Gastrocnemius medialis (tissue), 4 donors: Measurements from ENCODE around the gene HAX1. TPM values are rescaled to one million over a fixed set of nuclear protein-coding genes. Genes with fewer than 3 reads are reported as not detected.
"Not testable (repeated sequence)": the region's sequence is repeated elsewhere in the genome, so short reads cannot be mapped to it uniquely, and the experiment has no call there.

Experiments
- ATAC-seq, 2 donors: fragments of 150-250 bp; one replicate each; pipeline ENCODE4 v1.9.1; 2016
- DNase-seq, 2 donors: peaks; one replicate each; pipeline ENCODE4 v3.0.0-alpha.2; 2019
- H3K27ac ChIP-seq, 4 donors: fragments of 200-600 bp; sonication (generic); 1 replicate in 1 of 4; 2 replicates in 3 of 4; pipeline ENCODE4 v1.5.1; 2016 to 2018; ENCODE audit warnings: mild to moderate bottlenecking in 2 of 4, moderate library complexity in 1 of 4
- H3K27me3 ChIP-seq, 3 donors: fragments of 200-600 bp; sonication (generic) in 2 of 3; 1 replicate in 1 of 3; 2 replicates in 2 of 3; pipeline versions ENCODE4 v1.5.1 to v1.6.0; 2016 to 2019; ENCODE audit warnings: mild to moderate bottlenecking in 1 of 3, moderate library complexity in 1 of 3
- H3K36me3 ChIP-seq, 2 donors: fragments of 200-600 bp; sonication (generic) in 1 of 2; one replicate each; pipeline ENCODE4 v1.5.1; 2017 to 2018
- H3K4me1 ChIP-seq, 2 donors: fragments of 200-600 bp; sonication (generic) in 1 of 2; one replicate each; pipeline ENCODE4 v1.5.1; 2016 to 2017; ENCODE audit warnings: mild to moderate bottlenecking in 2 of 2
- H3K4me3 ChIP-seq, 4 donors: fragments of 200-600 bp; sonication (generic) in 3 of 4; 1 replicate in 1 of 4; 2 replicates in 3 of 4; pipeline ENCODE4 v1.5.1; 2016 to 2019; ENCODE audit warnings: mild to moderate bottlenecking in 2 of 4
- H3K9me3 ChIP-seq, 3 donors: fragments of 200-600 bp; sonication (generic) in 2 of 3; 1 replicate in 1 of 3; 2 replicates in 2 of 3; pipeline ENCODE4 v1.5.1; 2016 to 2019
- POLR2A ChIP-seq, 2 donors: fragments of 450-650 bp; IDR thresholded peaks; one replicate each; pipeline ENCODE4 v1.6.1; 2017; ENCODE audit warnings: antibody characterized with exemption in 2 of 2, mild to moderate bottlenecking in 2 of 2, moderate library complexity in 2 of 2
- in situ Hi-C, 4 donors: fragments of 200-750 bp; cut with MboI; loops; one replicate each; pipeline versions ENCODE4 v1.15.0 to v1.8.0; 2017; ENCODE audit warnings: low sequenced_read_pairs in 4 of 4
- intact Hi-C: fragments of 100-400 bp; cut with DNase I; formaldehyde crosslinking; loops from one replicate; pipeline ENCODE4 v1.15.1; 2023; ENCODE audit warnings: low total_unique reads
- total RNA-seq, 4 donors: library from RNA; depleted of rRNA; stranded (reverse); fragments of >200 nt; gene quantifications; one replicate each; pipeline versions ENCODE4 v1.1.0 to v1.2.3, GENCODE V29; 2016
- TF ChIP-seq, protein P1 (sequence below), 5 experiments: fragments of 450-650 bp in 3 of 5; fragments of 200-600 bp in 2 of 5; sonication (generic) in 2 of 5; IDR thresholded peaks in 4 of 5; conservative IDR thresholded peaks in 1 of 5; 1 replicate in 4 of 5; 2 replicates in 1 of 5; pipeline ENCODE4 v1.5.1; 2016 to 2019; ENCODE audit warnings: antibody characterized with exemption in 5 of 5, mild to moderate bottlenecking in 3 of 5, moderate library complexity in 3 of 5

The HAX1 gene
- 100 to 1,000 TPM; 145 to 205 (median 177) TPM for total RNA-seq

- no peaks in the 10 kb centered on the region for H3K9me3 ChIP-seq
- intact Hi-C loops (loop anchor here (1.0 to 10.0 kb wide), 5 partner anchors 48 to 475 kb away; partner anchors contain the start of genes RPS27 and UBAP2L), in situ Hi-C loops (loop anchor here in 3 of 4 donors (10.0 to 25.0 kb wide), 5 partner anchors 48 to 1390 kb away; partner anchors contain the start of genes TPM3 (in 2 of the 3), RPS27 (in 1 of the 3) and UBAP2L (in 1 of the 3))
- TF ChIP-seq, protein P1, sequence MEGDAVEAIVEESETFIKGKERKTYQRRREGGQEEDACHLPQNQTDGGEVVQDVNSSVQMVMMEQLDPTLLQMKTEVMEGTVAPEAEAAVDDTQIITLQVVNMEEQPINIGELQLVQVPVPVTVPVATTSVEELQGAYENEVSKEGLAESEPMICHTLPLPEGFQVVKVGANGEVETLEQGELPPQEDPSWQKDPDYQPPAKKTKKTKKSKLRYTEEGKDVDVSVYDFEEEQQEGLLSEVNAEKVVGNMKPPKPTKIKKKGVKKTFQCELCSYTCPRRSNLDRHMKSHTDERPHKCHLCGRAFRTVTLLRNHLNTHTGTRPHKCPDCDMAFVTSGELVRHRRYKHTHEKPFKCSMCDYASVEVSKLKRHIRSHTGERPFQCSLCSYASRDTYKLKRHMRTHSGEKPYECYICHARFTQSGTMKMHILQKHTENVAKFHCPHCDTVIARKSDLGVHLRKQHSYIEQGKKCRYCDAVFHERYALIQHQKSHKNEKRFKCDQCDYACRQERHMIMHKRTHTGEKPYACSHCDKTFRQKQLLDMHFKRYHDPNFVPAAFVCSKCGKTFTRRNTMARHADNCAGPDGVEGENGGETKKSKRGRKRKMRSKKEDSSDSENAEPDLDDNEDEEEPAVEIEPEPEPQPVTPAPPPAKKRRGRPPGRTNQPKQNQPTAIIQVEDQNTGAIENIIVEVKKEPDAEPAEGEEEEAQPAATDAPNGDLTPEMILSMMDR (IDR thresholded peaks at IDR 0.05 in 4 of 5, conservative IDR thresholded peaks at IDR 0.05 in 1 of 5): peak; percentile 82 to 94 (median 87)
- TF ChIP-seq POLR2A (IDR thresholded peaks at IDR 0.05): peak; percentile 52 to 59
- H3K4me3 ChIP-seq: peak within 1 kb of the TSS; percentile 75 to 98 (median 84)
- DNase-seq (peak; percentile 82 to 90), ATAC-seq (peak; percentile 88 to 92)
- peaks cover 7 to 11% of the 10 kb centered on the region in 2 donors for H3K4me1 ChIP-seq
- peaks cover 0 to 48% of the 10 kb centered on the region in 2 donors for H3K36me3 ChIP-seq
- H3K27me3 ChIP-seq: no peaks in the 10 kb centered on the region
- peak within 1 kb of the TSS; percentile 87 to 93 (median 90) for H3K27ac ChIP-seq
These were observed at the start of gene HAX1 for GRCh38 chr1:154272217-154272998. TSS of gene HAX1 (plus strand) at chr1:154272629. CDS start at chr1:154272724, 95 bp downstream.

GRCh38 chr1:154222918-154223317 is 49.5 kb upstream of the HAX1 start:
- Histone ChIP-seq H3K27ac (peak overlapping the region; percentile 96 to 100 (median 98)), H3K4me1 (peaks cover 49 to 53% of the 10 kb centered on the region in 2 donors), H3K27me3 (no peaks in the 10 kb centered on the region), H3K9me3 (no peaks in the 10 kb centered on the region), H3K36me3 (peaks cover 0 to 24% of the 10 kb centered on the region in 2 donors), H3K4me3 (no peak overlapping the region)
- ATAC-seq (no peak), DNase-seq (no peak)
- intact Hi-C loops (loop anchor here (5.0 to 10.0 kb wide), 2 partner anchors 52 to 209 kb away; partner anchors contain the start of gene HAX1), in situ Hi-C loops (loop anchor here in 1 of 4 donors (10.0 kb wide), 1 partner anchor 52 kb away; the partner anchor contains the start of gene HAX1)
- TF ChIP-seq, protein P1 (IDR thresholded peaks at IDR 0.05 in 4 of 5, conservative IDR thresholded peaks at IDR 0.05 in 1 of 5): no peak
- TF ChIP-seq POLR2A (IDR thresholded peaks at IDR 0.05): no peak

- no peak for TF ChIP-seq POLR2A (IDR thresholded peaks at IDR 0.05)
- TF ChIP-seq, protein P1 (IDR thresholded peaks at IDR 0.05 in 4 of 5, conservative IDR thresholded peaks at IDR 0.05 in 1 of 5): no peak
- in situ Hi-C loops: loop anchor here in 1 of 4 donors (10.0 kb wide), 1 partner anchor 51 kb away; the partner anchor contains the start of gene HAX1
These were observed 48.8 kb upstream of the HAX1 start for GRCh38 chr1:154223621-154224020.

GRCh38 chr1:154225370-154225769 is 47.1 kb upstream of the HAX1 start:
- Histone ChIP-seq H3K9me3 (no peaks in the 10 kb centered on the region), H3K4me1 (peaks cover 32 to 39% of the 10 kb centered on the region in 2 donors), H3K27ac (no peak overlapping the region), H3K36me3 (peaks cover 0 to 35% of the 10 kb centered on the region in 2 donors), H3K27me3 (no peaks in the 10 kb centered on the region), H3K4me3 (no peak overlapping the region)
- TF ChIP-seq, protein P1 (IDR thresholded peaks at IDR 0.05 in 4 of 5, conservative IDR thresholded peaks at IDR 0.05 in 1 of 5): no peak
- no peak for TF ChIP-seq POLR2A (IDR thresholded peaks at IDR 0.05)
- in situ Hi-C loops (loop anchor here in 1 of 4 donors (10.0 kb wide), 1 partner anchor 49 kb away; the partner anchor contains the start of gene HAX1), intact Hi-C loops (loop anchor here (10.0 kb wide), 1 partner anchor 49 kb away; the partner anchor contains the start of gene HAX1)
- ATAC-seq: no peak
- DNase-seq: no peak

More at GRCh38 chr1:154223621-154224020, 48.8 kb upstream of the HAX1 start:
- Histone ChIP-seq H3K27me3 (no peaks in the 10 kb centered on the region), H3K4me3 (no peak overlapping the region), H3K9me3 (no peaks in the 10 kb centered on the region), H3K36me3 (peaks cover 0 to 24% of the 10 kb centered on the region in 2 donors), H3K4me1 (peaks cover 42 to 49% of the 10 kb centered on the region in 2 donors), H3K27ac (peak overlapping the region; percentile 96 to 100 (median 98))
- DNase-seq (no peak), ATAC-seq (no peak)
- intact Hi-C loops: loop anchor here (5.0 to 10.0 kb wide), 2 partner anchors 51 to 209 kb away; partner anchors contain the start of gene HAX1

DNA sequence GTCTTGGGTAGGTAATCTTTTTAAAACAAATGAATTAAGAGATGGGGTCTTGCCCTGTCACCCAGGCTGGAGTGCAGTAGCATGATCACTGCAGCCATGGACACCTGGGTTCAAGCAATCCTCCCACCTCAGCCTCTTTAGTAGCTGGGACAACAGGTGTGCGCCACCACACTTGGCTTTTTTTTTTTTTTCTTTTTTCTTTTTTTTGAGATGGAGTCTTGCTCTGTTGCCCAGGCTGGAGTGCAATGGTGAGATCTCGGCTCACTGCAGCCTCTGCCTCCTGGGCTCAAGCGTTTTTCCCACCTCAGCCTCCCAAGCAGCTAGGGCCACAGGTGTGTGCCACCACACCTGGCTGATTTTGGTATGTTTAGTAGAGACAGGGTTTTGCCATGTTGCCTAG is 41.3 kb upstream of the HAX1 start:
- ATAC-seq, intact Hi-C loops, in situ Hi-C loops, H3K27me3 ChIP-seq, H3K9me3 ChIP-seq, H3K27ac ChIP-seq, H3K4me1 ChIP-seq, H3K4me3 ChIP-seq, DNase-seq: not testable (repeated sequence)
- peaks cover 0 to 89% of the 10 kb centered on the region in 2 donors for H3K36me3 ChIP-seq

- in situ Hi-C loops, intact Hi-C loops, H3K9me3 ChIP-seq, H3K27ac ChIP-seq, H3K27me3 ChIP-seq, ATAC-seq, H3K4me3 ChIP-seq, H3K4me1 ChIP-seq, DNase-seq: not testable (repeated sequence)
- H3K36me3 ChIP-seq: peaks cover 0 to 99% of the 10 kb centered on the region in 2 donors
These were observed 39.3 kb upstream of the HAX1 start for GRCh38 chr1:154233127-154233526.
